ENCODE results near the gene LTK.

LTK gene

DNA sequence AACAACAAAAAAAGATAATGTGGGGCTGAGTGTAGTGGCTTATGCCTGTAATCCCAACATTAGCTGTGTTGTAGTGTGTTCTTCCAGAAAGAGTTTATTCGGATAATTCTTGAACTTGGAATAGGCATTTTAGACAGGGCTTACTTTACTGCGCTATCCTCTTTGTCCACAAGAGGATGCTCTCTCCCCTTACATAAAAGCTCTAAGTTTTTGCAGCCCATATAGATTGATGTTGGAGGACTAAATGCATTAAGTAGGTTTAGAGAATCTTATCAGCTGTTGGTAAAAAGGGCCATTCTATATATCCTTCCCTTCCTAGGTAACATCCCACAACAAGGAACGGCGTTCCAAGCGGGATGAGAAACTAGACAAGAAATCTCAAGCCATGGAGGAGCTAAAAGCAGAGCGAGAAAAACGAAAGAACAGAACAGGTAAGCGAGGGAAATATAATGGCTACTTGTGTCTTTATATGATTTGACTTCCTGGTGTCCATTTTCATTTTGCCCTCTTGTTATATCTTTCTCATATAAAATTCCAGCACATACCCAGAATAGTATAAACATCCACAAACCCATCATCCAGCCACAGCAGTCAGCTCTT is 47.7 kb downstream of the LTK start:
- Histone ChIP-seq H3K27ac (replicated peaks) (no peak overlapping the region), H3K4me3 (replicated peaks; ENCODE audit: insufficient read depth, low read length) (no peak overlapping the region), H3K27me3 (ENCODE audit: insufficient read depth, poor library complexity, severe bottlenecking) (no peaks in the 10 kb centered on the region)
- TF ChIP-seq, protein P1, sequence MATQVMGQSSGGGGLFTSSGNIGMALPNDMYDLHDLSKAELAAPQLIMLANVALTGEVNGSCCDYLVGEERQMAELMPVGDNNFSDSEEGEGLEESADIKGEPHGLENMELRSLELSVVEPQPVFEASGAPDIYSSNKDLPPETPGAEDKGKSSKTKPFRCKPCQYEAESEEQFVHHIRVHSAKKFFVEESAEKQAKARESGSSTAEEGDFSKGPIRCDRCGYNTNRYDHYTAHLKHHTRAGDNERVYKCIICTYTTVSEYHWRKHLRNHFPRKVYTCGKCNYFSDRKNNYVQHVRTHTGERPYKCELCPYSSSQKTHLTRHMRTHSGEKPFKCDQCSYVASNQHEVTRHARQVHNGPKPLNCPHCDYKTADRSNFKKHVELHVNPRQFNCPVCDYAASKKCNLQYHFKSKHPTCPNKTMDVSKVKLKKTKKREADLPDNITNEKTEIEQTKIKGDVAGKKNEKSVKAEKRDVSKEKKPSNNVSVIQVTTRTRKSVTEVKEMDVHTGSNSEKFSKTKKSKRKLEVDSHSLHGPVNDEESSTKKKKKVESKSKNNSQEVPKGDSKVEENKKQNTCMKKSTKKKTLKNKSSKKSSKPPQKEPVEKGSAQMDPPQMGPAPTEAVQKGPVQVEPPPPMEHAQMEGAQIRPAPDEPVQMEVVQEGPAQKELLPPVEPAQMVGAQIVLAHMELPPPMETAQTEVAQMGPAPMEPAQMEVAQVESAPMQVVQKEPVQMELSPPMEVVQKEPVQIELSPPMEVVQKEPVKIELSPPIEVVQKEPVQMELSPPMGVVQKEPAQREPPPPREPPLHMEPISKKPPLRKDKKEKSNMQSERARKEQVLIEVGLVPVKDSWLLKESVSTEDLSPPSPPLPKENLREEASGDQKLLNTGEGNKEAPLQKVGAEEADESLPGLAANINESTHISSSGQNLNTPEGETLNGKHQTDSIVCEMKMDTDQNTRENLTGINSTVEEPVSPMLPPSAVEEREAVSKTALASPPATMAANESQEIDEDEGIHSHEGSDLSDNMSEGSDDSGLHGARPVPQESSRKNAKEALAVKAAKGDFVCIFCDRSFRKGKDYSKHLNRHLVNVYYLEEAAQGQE (IDR thresholded peaks at IDR 0.05; ENCODE audit: insufficient replicate concordance, low read depth) = no peak
- TF ChIP-seq, protein P2, sequence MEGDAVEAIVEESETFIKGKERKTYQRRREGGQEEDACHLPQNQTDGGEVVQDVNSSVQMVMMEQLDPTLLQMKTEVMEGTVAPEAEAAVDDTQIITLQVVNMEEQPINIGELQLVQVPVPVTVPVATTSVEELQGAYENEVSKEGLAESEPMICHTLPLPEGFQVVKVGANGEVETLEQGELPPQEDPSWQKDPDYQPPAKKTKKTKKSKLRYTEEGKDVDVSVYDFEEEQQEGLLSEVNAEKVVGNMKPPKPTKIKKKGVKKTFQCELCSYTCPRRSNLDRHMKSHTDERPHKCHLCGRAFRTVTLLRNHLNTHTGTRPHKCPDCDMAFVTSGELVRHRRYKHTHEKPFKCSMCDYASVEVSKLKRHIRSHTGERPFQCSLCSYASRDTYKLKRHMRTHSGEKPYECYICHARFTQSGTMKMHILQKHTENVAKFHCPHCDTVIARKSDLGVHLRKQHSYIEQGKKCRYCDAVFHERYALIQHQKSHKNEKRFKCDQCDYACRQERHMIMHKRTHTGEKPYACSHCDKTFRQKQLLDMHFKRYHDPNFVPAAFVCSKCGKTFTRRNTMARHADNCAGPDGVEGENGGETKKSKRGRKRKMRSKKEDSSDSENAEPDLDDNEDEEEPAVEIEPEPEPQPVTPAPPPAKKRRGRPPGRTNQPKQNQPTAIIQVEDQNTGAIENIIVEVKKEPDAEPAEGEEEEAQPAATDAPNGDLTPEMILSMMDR (IDR thresholded peaks at IDR 0.05; ENCODE audit: insufficient read depth, low read length) = peak; percentile 100
- DNase-seq (ENCODE audit: low read depth in 1 of 2, low spot score in 1 of 2) = peak in 1 of 2 experiments; percentile 21

DNA sequence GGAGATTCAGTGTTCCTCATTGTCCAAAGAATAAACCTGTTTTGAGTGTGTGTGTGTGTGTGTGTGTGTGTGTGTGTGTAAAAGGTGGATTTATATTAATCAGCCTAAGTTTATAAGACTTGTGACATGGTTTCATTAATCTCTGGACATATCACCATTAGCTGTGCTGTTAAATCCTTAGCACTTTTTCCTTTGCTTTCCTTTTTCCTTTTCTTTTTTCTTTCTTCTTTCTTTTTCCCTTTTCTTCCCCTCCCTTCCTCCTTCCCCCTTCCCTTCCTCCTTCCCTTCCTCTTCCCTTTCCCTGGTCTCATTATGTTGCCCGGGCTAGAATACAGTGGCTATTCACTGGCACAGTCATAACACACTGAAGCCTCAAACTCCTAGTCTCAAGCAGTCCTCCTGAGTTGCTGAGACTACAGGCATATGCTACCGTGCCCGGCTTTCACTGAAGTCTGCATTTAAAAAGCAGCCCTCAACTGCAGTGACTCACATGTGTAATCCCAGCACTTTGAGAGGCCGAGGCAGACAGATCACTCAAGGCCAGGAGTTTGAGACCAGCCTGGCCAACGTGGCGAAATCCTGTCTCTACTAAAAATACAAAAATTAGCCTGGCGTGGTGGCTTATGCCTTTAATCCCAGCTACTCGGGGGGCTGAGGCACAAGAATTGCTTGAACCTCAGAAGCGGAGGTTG is 48.6 kb downstream of the LTK start:
- Histone ChIP-seq H3K4me3 (replicated peaks; ENCODE audit: insufficient read depth, low read length) (no peak overlapping the region), H3K27me3 (ENCODE audit: insufficient read depth, poor library complexity, severe bottlenecking) (no peaks in the 10 kb centered on the region), H3K27ac (replicated peaks) (no peak overlapping the region)
- TF ChIP-seq, protein P2 (IDR thresholded peaks at IDR 0.05; ENCODE audit: insufficient read depth, low read length) = no peak
- TF ChIP-seq, protein P1 (IDR thresholded peaks at IDR 0.05; ENCODE audit: insufficient replicate concordance, low read depth) = no peak
- TF ChIP-seq GABPA (IDR thresholded peaks at IDR 0.05; ENCODE audit: low read depth) (no peak), SPI1 (IDR thresholded peaks at IDR 0.05; ENCODE audit: borderline replicate concordance, low read depth) (no peak), POLR2AphosphoS5 (IDR thresholded peaks at IDR 0.05; ENCODE audit: low read depth) (no peak)
- no peak for DNase-seq (ENCODE audit: low read depth in 1 of 2, low spot score in 1 of 2)

DNA sequence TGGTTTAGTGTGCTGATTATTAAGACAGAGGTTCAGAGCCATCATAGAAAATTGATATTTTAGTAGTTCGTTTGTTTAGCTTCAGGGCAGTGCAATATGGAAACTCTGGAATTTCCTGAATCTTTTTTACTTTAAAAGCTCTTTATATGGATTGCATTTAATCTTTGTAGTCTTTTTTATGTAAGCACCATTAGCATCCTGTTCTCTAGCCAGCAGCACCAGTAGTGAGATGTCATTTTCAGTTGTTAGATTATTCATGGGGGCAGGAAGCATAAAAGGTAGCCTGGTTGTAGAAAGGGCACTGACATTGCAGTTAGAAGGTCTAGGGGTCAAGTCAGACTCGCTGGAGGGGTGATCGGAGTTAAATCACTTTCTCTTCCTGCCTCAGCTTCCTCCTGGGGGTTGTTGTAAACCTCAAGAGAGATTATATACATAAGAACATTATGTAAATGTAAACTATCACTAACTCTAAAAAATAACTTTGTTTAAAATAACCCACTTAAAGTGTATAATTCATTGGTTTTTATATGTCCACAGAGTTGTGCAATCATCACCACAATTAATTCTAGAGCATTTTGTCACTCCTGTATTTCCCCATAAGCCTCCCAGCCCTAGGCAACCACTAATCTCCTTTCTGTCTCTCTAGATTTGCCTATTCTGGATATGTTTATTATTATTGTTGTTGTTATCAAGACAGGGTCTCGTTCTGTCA is 51.4 kb downstream of the LTK start:
- H3K27me3 ChIP-seq (ENCODE audit: insufficient read depth, poor library complexity, severe bottlenecking) = no peaks in the 10 kb centered on the region
- no peak overlapping the region for H3K4me3 ChIP-seq (replicated peaks; ENCODE audit: insufficient read depth, low read length)

More for the DNA sequence above, 51.4 kb downstream of the LTK start:
- DNase-seq (ENCODE audit: low read depth in 1 of 2, low spot score in 1 of 2) = no peak
- no peak overlapping the region for H3K27ac ChIP-seq (replicated peaks)
- TF ChIP-seq, protein P1 (IDR thresholded peaks at IDR 0.05; ENCODE audit: insufficient replicate concordance, low read depth) = no peak
- TF ChIP-seq GABPA (IDR thresholded peaks at IDR 0.05; ENCODE audit: low read depth) = no peak
- no peak for TF ChIP-seq SPI1 (IDR thresholded peaks at IDR 0.05; ENCODE audit: borderline replicate concordance, low read depth)
- TF ChIP-seq POLR2AphosphoS5 (IDR thresholded peaks at IDR 0.05; ENCODE audit: low read depth) = no peak
- TF ChIP-seq, protein P2 (IDR thresholded peaks at IDR 0.05; ENCODE audit: insufficient read depth, low read length) = no peak
